ENCODE measurements around the gene USP40.

The USP40 gene

GRCh38 chr2:233489666-233490065, 76.9 kb downstream of the USP40 start:
- no peak overlapping the region for H3K4ac ChIP-seq (ENCODE audit: low read length)
- no peak overlapping the region for H2BK12ac ChIP-seq (ENCODE audit: low read length)
- H3K79me1 ChIP-seq (ENCODE audit: low read depth, low read length), result no peaks in the 10 kb centered on the region
- no CpG with 5 or more reads among the region's 6 CpGs for WGBS, 2 donors (ENCODE audit: extremely low coverage in 2 of 2, insufficient read length in 2 of 2, insufficient replicate concordance in 1 of 2)
- H3K36me3 ChIP-seq (replicated peaks in 1 of 2; ENCODE audit: control insufficient read depth in 2 of 2, insufficient read depth in 2 of 2, low read length in 2 of 2), result peaks cover 0 to 63% of the 10 kb centered on the region in 2 donors
- no peak overlapping the region for H4K91ac ChIP-seq (ENCODE audit: low read depth, low read length, poor library complexity)
- H3K4me1 ChIP-seq (ENCODE audit: control insufficient read depth in 2 of 2, insufficient read depth in 1 of 2, low read depth in 1 of 2, low read length in 2 of 2), result no peaks in the 10 kb centered on the region
- H3K9me3 ChIP-seq (replicated peaks in 1 of 2; ENCODE audit: control insufficient read depth in 2 of 2, insufficient read depth in 1 of 2, low read depth in 1 of 2, low read length in 2 of 2), result no peaks in the 10 kb centered on the region
- H2BK15ac ChIP-seq (ENCODE audit: low read length), result no peak overlapping the region
- H3K27ac ChIP-seq (replicated peaks; ENCODE audit: low read length), result no peak overlapping the region
- H2AFZ ChIP-seq (ENCODE audit: low read length), result no peak overlapping the region
- H3K23ac ChIP-seq (ENCODE audit: low read depth, low read length, poor library complexity), result no peak overlapping the region
- H3K27me3 ChIP-seq (ENCODE audit: control insufficient read depth in 3 of 3, insufficient read depth in 3 of 3, low read depth in 1 of 3, low read length in 3 of 3), result no peaks in the 10 kb centered on the region
- H3K4me3 ChIP-seq (ENCODE audit: low read length in 2 of 2), result no peak overlapping the region
- H4K8ac ChIP-seq (ENCODE audit: low read depth, low read length), result no peak overlapping the region
- no peak overlapping the region for H2AK5ac ChIP-seq (ENCODE audit: low read depth, low read length)
- no peak overlapping the region for H3K9ac ChIP-seq (ENCODE audit: low read depth, low read length, poor library complexity)
- H2BK120ac ChIP-seq (ENCODE audit: low read depth, low read length), result no peak overlapping the region
- no peak for DNase-seq (ENCODE audit: low spot score)
- no peak overlapping the region for H3K4me2 ChIP-seq (ENCODE audit: insufficient read depth, low read length, poor library complexity, severe bottlenecking)
- H3K14ac ChIP-seq (ENCODE audit: low read length), result no peak overlapping the region
- no peak overlapping the region for H3K18ac ChIP-seq (ENCODE audit: low read length)
- no peak overlapping the region for H2BK5ac ChIP-seq (ENCODE audit: low read length)

DNA sequence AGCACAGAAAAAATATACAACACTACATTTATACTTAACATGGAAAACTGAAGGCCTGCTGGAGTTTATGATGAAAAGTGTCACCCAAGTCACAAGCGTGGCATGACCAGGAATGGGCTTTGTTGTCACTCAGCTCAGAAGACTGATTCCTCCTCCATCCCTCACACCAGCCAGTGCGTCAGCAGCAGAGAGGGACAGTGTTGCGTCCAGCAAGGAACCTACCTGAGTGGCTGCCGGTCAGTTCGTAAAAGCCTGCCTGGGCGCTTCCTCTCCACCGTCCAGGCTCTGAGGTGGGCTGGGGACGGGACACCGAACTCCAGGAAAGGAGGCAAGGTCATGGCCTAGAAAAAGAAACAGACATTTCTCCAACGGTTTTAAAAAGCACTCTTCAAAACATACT, 77.4 kb downstream of the USP40 start:
- Histone ChIP-seq H3K14ac (ENCODE audit: low read length) (no peak overlapping the region), H2AFZ (ENCODE audit: low read length) (no peak overlapping the region), H3K4ac (ENCODE audit: low read length) (no peak overlapping the region), H2BK120ac (ENCODE audit: low read depth, low read length) (no peak overlapping the region), H2BK15ac (ENCODE audit: low read length) (no peak overlapping the region), H2BK5ac (ENCODE audit: low read length) (no peak overlapping the region), H2AK5ac (ENCODE audit: low read depth, low read length) (no peak overlapping the region), H3K23ac (ENCODE audit: low read depth, low read length, poor library complexity) (no peak overlapping the region), H3K18ac (ENCODE audit: low read length) (no peak overlapping the region), H3K79me1 (ENCODE audit: low read depth, low read length) (no peaks in the 10 kb centered on the region), H3K9me3 (replicated peaks in 1 of 2; ENCODE audit: control insufficient read depth in 2 of 2, insufficient read depth in 1 of 2, low read depth in 1 of 2, low read length in 2 of 2) (no peaks in the 10 kb centered on the region), H3K36me3 (replicated peaks in 1 of 2; ENCODE audit: control insufficient read depth in 2 of 2, insufficient read depth in 2 of 2, low read length in 2 of 2) (peaks cover 0 to 66% of the 10 kb centered on the region in 2 donors), H4K91ac (ENCODE audit: low read depth, low read length, poor library complexity) (no peak overlapping the region), H3K4me1 (ENCODE audit: control insufficient read depth in 2 of 2, insufficient read depth in 1 of 2, low read depth in 1 of 2, low read length in 2 of 2) (no peaks in the 10 kb centered on the region), H3K27me3 (ENCODE audit: control insufficient read depth in 3 of 3, insufficient read depth in 3 of 3, low read depth in 1 of 3, low read length in 3 of 3) (no peaks in the 10 kb centered on the region), H3K27ac (replicated peaks; ENCODE audit: low read length) (no peak overlapping the region), H3K4me2 (ENCODE audit: insufficient read depth, low read length, poor library complexity, severe bottlenecking) (no peak overlapping the region), H2BK12ac (ENCODE audit: low read length) (no peak overlapping the region), H4K8ac (ENCODE audit: low read depth, low read length) (no peak overlapping the region), H3K9ac (ENCODE audit: low read depth, low read length, poor library complexity) (peak overlapping the region; percentile 38), H3K4me3 (ENCODE audit: low read length in 2 of 2) (no peak overlapping the region)
- no CpG with 5 or more reads among the region's 10 CpGs for WGBS, 2 donors (ENCODE audit: extremely low coverage in 2 of 2, insufficient read length in 2 of 2, insufficient replicate concordance in 1 of 2)
- no peak for DNase-seq (ENCODE audit: low spot score)

- H3K27ac ChIP-seq (replicated peaks; ENCODE audit: low read length), result no peak overlapping the region
- H4K91ac ChIP-seq (ENCODE audit: low read depth, low read length, poor library complexity), result no peak overlapping the region
- H2BK120ac ChIP-seq (ENCODE audit: low read depth, low read length), result no peak overlapping the region
- no peak overlapping the region for H3K4me2 ChIP-seq (ENCODE audit: insufficient read depth, low read length, poor library complexity, severe bottlenecking)
- no peak overlapping the region for H2AFZ ChIP-seq (ENCODE audit: low read length)
- no peak overlapping the region for H3K4me3 ChIP-seq (ENCODE audit: low read length in 2 of 2)
- WGBS, 2 donors (ENCODE audit: extremely low coverage in 2 of 2, insufficient read length in 2 of 2, insufficient replicate concordance in 1 of 2), result no CpG with 5 or more reads among the region's 9 CpGs
- H3K9ac ChIP-seq (ENCODE audit: low read depth, low read length, poor library complexity), result no peak overlapping the region
- H3K36me3 ChIP-seq (replicated peaks in 1 of 2; ENCODE audit: control insufficient read depth in 2 of 2, insufficient read depth in 2 of 2, low read length in 2 of 2), result peaks cover 5 to 67% of the 10 kb centered on the region in 2 donors
- H4K8ac ChIP-seq (ENCODE audit: low read depth, low read length), result no peak overlapping the region
- no peak overlapping the region for H3K23ac ChIP-seq (ENCODE audit: low read depth, low read length, poor library complexity)
- no peaks in the 10 kb centered on the region for H3K27me3 ChIP-seq (ENCODE audit: control insufficient read depth in 3 of 3, insufficient read depth in 3 of 3, low read depth in 1 of 3, low read length in 3 of 3)
- no peak overlapping the region for H3K4ac ChIP-seq (ENCODE audit: low read length)
- no peak overlapping the region for H2BK5ac ChIP-seq (ENCODE audit: low read length)
- H2AK5ac ChIP-seq (ENCODE audit: low read depth, low read length), result no peak overlapping the region
- H3K79me1 ChIP-seq (ENCODE audit: low read depth, low read length), result no peaks in the 10 kb centered on the region
- no peak for DNase-seq (ENCODE audit: low spot score)
- no peak overlapping the region for H2BK15ac ChIP-seq (ENCODE audit: low read length)
- no peaks in the 10 kb centered on the region for H3K4me1 ChIP-seq (ENCODE audit: control insufficient read depth in 2 of 2, insufficient read depth in 1 of 2, low read depth in 1 of 2, low read length in 2 of 2)
- H3K18ac ChIP-seq (ENCODE audit: low read length), result no peak overlapping the region
- no peak overlapping the region for H3K14ac ChIP-seq (ENCODE audit: low read length)
- H2BK12ac ChIP-seq (ENCODE audit: low read length), result no peak overlapping the region
- peaks cover 2 to 6% of the 10 kb centered on the region in 2 donors for H3K9me3 ChIP-seq (replicated peaks in 1 of 2; ENCODE audit: control insufficient read depth in 2 of 2, insufficient read depth in 1 of 2, low read depth in 1 of 2, low read length in 2 of 2)
Measured at GRCh38 chr2:233487748-233488345, 78.7 kb downstream of the USP40 start.

DNA sequence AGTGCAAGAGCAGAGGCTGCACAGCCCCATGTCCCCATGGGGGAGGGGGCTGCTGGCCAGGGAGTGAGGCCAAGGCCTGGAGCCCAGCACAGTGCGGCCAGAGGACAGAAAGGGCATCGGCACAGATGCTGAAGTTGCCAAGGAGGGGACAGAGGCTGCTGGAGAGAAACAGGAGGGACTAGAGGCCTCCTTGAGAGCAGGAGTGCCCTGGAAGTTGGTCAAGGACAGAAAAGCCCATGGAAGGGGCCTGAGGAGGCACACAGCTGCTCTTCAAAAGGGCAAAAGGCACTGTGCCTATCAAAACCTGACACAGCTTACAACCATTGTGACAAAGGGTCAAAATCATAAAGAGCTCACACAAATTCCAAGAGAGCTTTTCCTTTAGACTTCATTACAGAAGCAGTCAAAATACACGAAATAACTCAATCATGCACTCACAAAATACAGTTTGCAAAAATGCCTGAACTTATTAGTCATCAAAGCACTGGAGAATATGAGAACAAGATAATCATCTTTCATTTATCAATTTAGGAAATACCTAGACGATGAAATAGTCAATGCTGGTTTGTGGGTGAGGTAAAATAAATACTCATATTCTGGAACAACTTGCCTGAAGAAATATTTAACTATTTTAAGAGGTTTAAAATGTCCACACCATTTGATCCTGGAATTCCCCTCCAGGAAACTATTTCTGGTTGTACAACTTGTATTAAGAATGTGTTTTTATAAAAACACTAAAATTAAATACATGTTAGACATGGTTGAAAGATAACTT, 79.6 kb downstream of the USP40 start:
- H3K4me3 ChIP-seq (ENCODE audit: low read length in 2 of 2), result no peak overlapping the region
- no peak overlapping the region for H2BK5ac ChIP-seq (ENCODE audit: low read length)
- H2AFZ ChIP-seq (ENCODE audit: low read length), result no peak overlapping the region
- peak overlapping the region; percentile 21 for H3K18ac ChIP-seq (ENCODE audit: low read length)
- H3K9me3 ChIP-seq (replicated peaks in 1 of 2; ENCODE audit: control insufficient read depth in 2 of 2, insufficient read depth in 1 of 2, low read depth in 1 of 2, low read length in 2 of 2), result peaks cover 5 to 10% of the 10 kb centered on the region in 2 donors
- no peak overlapping the region for H3K27ac ChIP-seq (replicated peaks; ENCODE audit: low read length)
- no peak overlapping the region for H2AK5ac ChIP-seq (ENCODE audit: low read depth, low read length)
- H2BK15ac ChIP-seq (ENCODE audit: low read length), result no peak overlapping the region
- no peak overlapping the region for H2BK120ac ChIP-seq (ENCODE audit: low read depth, low read length)
- H2BK12ac ChIP-seq (ENCODE audit: low read length), result no peak overlapping the region
- no peak overlapping the region for H4K91ac ChIP-seq (ENCODE audit: low read depth, low read length, poor library complexity)
- no peak overlapping the region for H3K9ac ChIP-seq (ENCODE audit: low read depth, low read length, poor library complexity)
- no peak for DNase-seq (ENCODE audit: low spot score)
- no peak overlapping the region for H3K14ac ChIP-seq (ENCODE audit: low read length)
- no peak overlapping the region for H3K4ac ChIP-seq (ENCODE audit: low read length)
- peaks cover 8 to 66% of the 10 kb centered on the region in 2 donors for H3K36me3 ChIP-seq (replicated peaks in 1 of 2; ENCODE audit: control insufficient read depth in 2 of 2, insufficient read depth in 2 of 2, low read length in 2 of 2)
- WGBS, 2 donors (ENCODE audit: extremely low coverage in 2 of 2, insufficient read length in 2 of 2, insufficient replicate concordance in 1 of 2), result no CpG with 5 or more reads among the region's 4 CpGs
- no peaks in the 10 kb centered on the region for H3K27me3 ChIP-seq (ENCODE audit: control insufficient read depth in 3 of 3, insufficient read depth in 3 of 3, low read depth in 1 of 3, low read length in 3 of 3)
- H3K23ac ChIP-seq (ENCODE audit: low read depth, low read length, poor library complexity), result peak overlapping the region; percentile 99
- no peak overlapping the region for H3K4me2 ChIP-seq (ENCODE audit: insufficient read depth, low read length, poor library complexity, severe bottlenecking)
- H3K4me1 ChIP-seq (ENCODE audit: control insufficient read depth in 2 of 2, insufficient read depth in 1 of 2, low read depth in 1 of 2, low read length in 2 of 2), result no peaks in the 10 kb centered on the region
- no peaks in the 10 kb centered on the region for H3K79me1 ChIP-seq (ENCODE audit: low read depth, low read length)
- no peak overlapping the region for H4K8ac ChIP-seq (ENCODE audit: low read depth, low read length)

All from neuronal stem cell (in vitro differentiated cells).